ENCODE data around the gene TMEM179.

GRCh38 chr14:104585966-104586697 lies 18.4 kb downstream of the TMEM179 start:
- TF ChIP-seq CTCF (IDR thresholded peaks at IDR 0.05; ENCODE audit: poor library complexity) = no peak
- no peak for TF ChIP-seq EZH2phosphoT487 (IDR thresholded peaks at IDR 0.05; ENCODE audit: low read depth, severe bottlenecking, unreplicated experiment)
